NCI-H748 (cell line): ENCODE measurements around the gene KLHL40.
"Not testable (repeated sequence)": the region's sequence is repeated elsewhere in the genome, so short reads cannot be mapped to it uniquely, and the experiment has no call there.

Experiments
- DNase-seq: peaks from one replicate; lab custom pipeline; 2025; ENCODE audit not compliant: unreplicated experiment; lab: John Stamatoyannopoulos, UW

The KLHL40 gene

GRCh38 chr3:42717306-42717705 lies 32.0 kb downstream of the KLHL40 start:
- DNase-seq: no peak

GRCh38 chr3:42718338-42718737 lies 33.0 kb downstream of the KLHL40 start:
- DNase-seq: no peak

- no peak for DNase-seq
These were observed 33.7 kb downstream of the KLHL40 start for GRCh38 chr3:42719002-42719401.

- DNase-seq: no peak
These were observed 34.8 kb downstream of the KLHL40 start for GRCh38 chr3:42720126-42720525.

GRCh38 chr3:42721690-42722089 lies 36.4 kb downstream of the KLHL40 start:
- DNase-seq: no peak

- not testable (repeated sequence) for DNase-seq
These were observed 37.1 kb downstream of the KLHL40 start for GRCh38 chr3:42722442-42722841.

- no peak for DNase-seq
These were observed 37.9 kb downstream of the KLHL40 start for GRCh38 chr3:42723219-42723618.

- DNase-seq: no peak
These were observed 40.1 kb downstream of the KLHL40 start for GRCh38 chr3:42725454-42725853.

- DNase-seq: no peak
These were observed 42.7 kb downstream of the KLHL40 start for GRCh38 chr3:42728056-42728455.

GRCh38 chr3:42728668-42729364 lies 43.5 kb downstream of the KLHL40 start:
- no peak for DNase-seq

- DNase-seq: no peak
These were observed 44.2 kb downstream of the KLHL40 start for GRCh38 chr3:42729404-42730145.

- DNase-seq: no peak
These were observed 45.0 kb downstream of the KLHL40 start for GRCh38 chr3:42730294-42730693.

GRCh38 chr3:42730706-42731420 lies 45.5 kb downstream of the KLHL40 start:
- DNase-seq: no peak

GRCh38 chr3:42731476-42732195 lies 46.3 kb downstream of the KLHL40 start:
- no peak for DNase-seq

GRCh38 chr3:42732196-42732828 lies 47.0 kb downstream of the KLHL40 start:
- DNase-seq: no peak

GRCh38 chr3:42732829-42733459 lies 47.6 kb downstream of the KLHL40 start:
- no peak for DNase-seq

- peak; percentile 35 for DNase-seq
These were observed 48.3 kb downstream of the KLHL40 start for GRCh38 chr3:42733501-42734262.

GRCh38 chr3:42734263-42734860 lies 49.0 kb downstream of the KLHL40 start:
- DNase-seq: no peak

GRCh38 chr3:42735019-42735418 lies 49.7 kb downstream of the KLHL40 start:
- DNase-seq: no peak
